H1 (cell line): ENCODE data around the gene ADGRG1.

Experiments
- CTCF ChIP-seq, 3 experiments: IDR thresholded peaks; 1 replicate in 2 of 3; 2 replicates in 1 of 3; pipeline versions ENCODE4 v1.5.1 to v1.6.1; 2011; ENCODE audit warnings: low read length in 3 of 3, mild to moderate bottlenecking in 3 of 3, inconsistent platforms in 2 of 3, low read depth in 1 of 3, moderate library complexity in 1 of 3; ENCODE audit not compliant: insufficient read depth in 1 of 3; ENCODE audit errors: control extremely low read depth in 1 of 3
- MAX ChIP-seq: IDR thresholded peaks from 2 replicates; pipeline ENCODE4 v1.6.1; 2012; ENCODE audit warnings: inconsistent platforms
- POLR2AphosphoS5 ChIP-seq: IDR thresholded peaks from 2 replicates; pipeline ENCODE4 v1.6.1; 2011; ENCODE audit warnings: low read depth, low read length

GRCh38 chr16:57615813-57616212, 12.6 kb upstream of the ADGRG1 start:
- TF ChIP-seq CTCF (IDR thresholded peaks at IDR 0.05; ENCODE audit: control extremely low read depth in 1 of 3, insufficient read depth in 1 of 3, low read depth in 1 of 3, low read length in 3 of 3) (no peak), POLR2AphosphoS5 (no peak), MAX (no peak)
